B cell (primary cell): Measurements from ENCODE around the gene TBC1D22A. TPM values are rescaled to one million over a fixed set of nuclear protein-coding genes. Genes with fewer than 3 reads are reported as not detected.

Source experiments
- ATAC-seq: fragments of 200-7000 bp; cut with Tn5 transposase; one replicate; pipeline ENCODE4 v1.10.0; 2021; ENCODE audit warnings: low read depth, mild to moderate bottlenecking, moderate number of reproducible peaks, moderate library complexity
- CTCF ChIA-PET: fragments of 350-600 bp; sonication (Branson Sonifier 250); formaldehyde crosslinking; loops from one replicate; lab custom pipeline; 2021; ENCODE audit warnings: antibody characterized with exemption, inconsistent platforms; lab: Charles Lee
- POLR2A ChIA-PET: fragments of 350-600 bp; sonication (Branson Sonifier 250); formaldehyde crosslinking; loops from one replicate; lab custom pipeline; 2021; ENCODE audit warnings: antibody characterized with exemption; lab: Charles Lee
- DNase-seq: peaks from one replicate; pipeline ENCODE4 v3.0.0; 2013
- H2AFZ ChIP-seq: 2 replicates; pipeline ENCODE4 v1.6.1; 2012; ENCODE audit warnings: mild to moderate bottlenecking, low read depth, low read length; ENCODE audit not compliant: insufficient read depth, poor library complexity, severe bottlenecking
- H3K27ac ChIP-seq, 2 donors: 1 replicate in 1 of 2; 2 replicates in 1 of 2; pipeline ENCODE4 v1.5.1; 2012 to 2013; ENCODE audit warnings: low read length in 2 of 2, mild to moderate bottlenecking in 2 of 2, moderate library complexity in 1 of 2
- H3K27me3 ChIP-seq, 4 experiments: fragments of 200-600 bp in 1 of 4; sonication (generic) in 1 of 4; replicated peaks in 1 of 4; 1 replicate in 2 of 4; 2 replicates in 2 of 4; pipeline versions ENCODE4 v1.6.1 to v1.7.0; 2013 to 2016; ENCODE audit warnings: low read length in 3 of 4, mild to moderate bottlenecking in 2 of 4, mixed read lengths in 1 of 4, moderate library complexity in 1 of 4; ENCODE audit not compliant: insufficient read depth in 4 of 4, control insufficient read depth in 3 of 4; ENCODE audit errors: control extremely low read depth in 1 of 4
- H3K36me3 ChIP-seq, 2 experiments: replicated peaks in 1 of 2; 1 replicate in 1 of 2; 2 replicates in 1 of 2; pipeline versions ENCODE4 v1.6.1 to v1.7.1; 2013; ENCODE audit warnings: low read length in 1 of 2; ENCODE audit not compliant: insufficient read depth in 2 of 2, control insufficient read depth in 1 of 2; ENCODE audit errors: control extremely low read depth in 1 of 2, extremely low read depth in 1 of 2
- H3K4me1 ChIP-seq, 2 donors: fragments of 200-600 bp in 1 of 2; sonication (generic) in 1 of 2; 1 replicate in 1 of 2; 2 replicates in 1 of 2; pipeline versions ENCODE4 v1.5.1 to v1.6.1; 2013 to 2017; ENCODE audit warnings: low read length in 2 of 2; ENCODE audit not compliant: control insufficient read depth in 2 of 2, insufficient read depth in 2 of 2
- H3K4me2 ChIP-seq: replicated peaks from 2 replicates; pipeline ENCODE3; 2012; ENCODE audit warnings: mild to moderate bottlenecking, low read depth, low read length; ENCODE audit not compliant: poor library complexity, severe bottlenecking
- H3K4me3 ChIP-seq, 5 experiments: fragments of 200-600 bp in 1 of 5; sonication (generic) in 1 of 5; 1 replicate in 3 of 5; 2 replicates in 2 of 5; pipeline versions ENCODE4 v1.5.1 to v1.7.0; 2011 to 2016; ENCODE audit warnings: low read length in 4 of 5, mild to moderate bottlenecking in 4 of 5, low read depth in 2 of 5, control low read depth in 1 of 5, moderate library complexity in 1 of 5; ENCODE audit not compliant: insufficient read depth in 1 of 5; ENCODE audit errors: control extremely low read depth in 1 of 5, extremely low read depth in 1 of 5
- H3K79me2 ChIP-seq: fragments of 200-600 bp; sonication (generic); one replicate; pipeline ENCODE4 v1.6.0; 2016; ENCODE audit warnings: low read length; ENCODE audit not compliant: control insufficient read depth, insufficient read depth
- H3K9ac ChIP-seq: fragments of 200-600 bp; sonication (generic); 2 replicates; pipeline ENCODE4 v1.6.1; 2017; ENCODE audit warnings: mild to moderate bottlenecking, low read length, moderate library complexity
- H3K9me3 ChIP-seq, 3 donors: one replicate each; pipeline versions ENCODE4 v1.6.1 to v1.7.1; 2013; ENCODE audit warnings: low read length in 2 of 3; ENCODE audit not compliant: control insufficient read depth in 2 of 3, insufficient read depth in 1 of 3; ENCODE audit errors: control extremely low read depth in 1 of 3
- H4K20me1 ChIP-seq: 2 replicates; pipeline ENCODE4 v1.6.0; 2012; ENCODE audit warnings: mild to moderate bottlenecking, low read length; ENCODE audit not compliant: insufficient read depth, control insufficient read depth, poor library complexity, severe bottlenecking
- H3K27ac Mint-ChIP-seq: one replicate; pipeline ENCODE4 v1.8.0; 2021; ENCODE audit warnings: mixed read lengths
- H3K27me3 Mint-ChIP-seq: one replicate; pipeline ENCODE4 v1.8.0; 2021; ENCODE audit warnings: mixed read lengths
- H3K4me1 Mint-ChIP-seq: one replicate; pipeline ENCODE4 v1.8.0; 2021; ENCODE audit warnings: mixed read lengths
- H3K4me3 Mint-ChIP-seq: one replicate; pipeline ENCODE4 v1.8.0; 2021; ENCODE audit warnings: mixed read lengths
- H3K9me3 Mint-ChIP-seq: one replicate; pipeline ENCODE4 v1.8.0; 2022; ENCODE audit warnings: mixed read lengths; ENCODE audit not compliant: insufficient read depth
- CTCF ChIP-seq: fragments of 200-600 bp; IDR thresholded peaks from one replicate; pipeline ENCODE4 v1.8.0; 2022; ENCODE audit warnings: antibody characterized with exemption, mild to moderate bottlenecking
- EZH2 ChIP-seq: IDR thresholded peaks from 2 replicates; pipeline ENCODE4 v1.6.1; 2012; ENCODE audit warnings: borderline replicate concordance, low read depth, mild to moderate bottlenecking, moderate library complexity, low read length; ENCODE audit not compliant: insufficient read depth, poor library complexity, severe bottlenecking
- WGBS: methylation state at CpG from one replicate; pipeline ENCODE4 v1.1.5; 2013; ENCODE audit warnings: missing lambda C conversion rate; ENCODE audit not compliant: insufficient coverage; 5-methylcytosine and 5-hydroxymethylcytosine counted together
- intact Hi-C: fragments of 100-400 bp; cut with micrococcal nuclease; formaldehyde crosslinking; loops from one replicate; pipeline ENCODE4 v1.10.0; 2022
- polyA plus RNA-seq: library from polyadenylated mRNA; depleted of rRNA; stranded (reverse); fragments of >200 nt; gene quantifications from 2 replicates; pipeline ENCODE4 v1.2.3, GENCODE V29; 2012
- total RNA-seq, 2 donors: library from RNA; stranded (reverse); fragments of 120-200 nt in 1 of 2; gene quantifications; 1 replicate in 1 of 2; 2 replicates in 1 of 2; pipeline versions ENCODE4 v1.2.3 to v1.2.4, GENCODE V29; 2013 to 2022

TBC1D22A gene
- total and polyA plus RNA-seq, 2 donors (not counting 1 experiment from before 2014, with no cell fraction given), result 73.8 to 128 TPM

GRCh38 chr22:47130883-47131631, 368.6 kb downstream of the TBC1D22A start:
- peaks cover 9% of the 10 kb centered on the region for H3K79me2 ChIP-seq
- no peaks in the 10 kb centered on the region for H3K4me1 ChIP-seq
- H3K9me3 ChIP-seq, result peaks cover 0 to 4% (median 0%) of the 10 kb centered on the region in 3 donors
- WGBS, result 90% methylated on average over 10 of the region's 16 CpGs
- H3K9me3 Mint-ChIP-seq, result no peaks in the 10 kb centered on the region
- ChIA-PET CTCF (no interaction called here), POLR2A (no interaction called here)
- no peak overlapping the region for H3K27ac Mint-ChIP-seq
- TF ChIP-seq CTCF, result no peak
- no peak for TF ChIP-seq EZH2
- no peak overlapping the region for H3K4me2 ChIP-seq
- H3K36me3 ChIP-seq, result peaks cover 0 to 30% of the 10 kb centered on the region in 2 experiments
- H3K9ac ChIP-seq, result no peak overlapping the region
- H2AFZ ChIP-seq, result no peak overlapping the region
- H3K4me3 ChIP-seq, result no peak overlapping the region
- H3K27me3 ChIP-seq, result no peaks in the 10 kb centered on the region
- H3K4me3 Mint-ChIP-seq, result no peak overlapping the region
- no peak overlapping the region for H3K27ac ChIP-seq
- DNase-seq, result no peak
- no peak for ATAC-seq
- no peaks in the 10 kb centered on the region for H3K27me3 Mint-ChIP-seq
- peaks cover 8% of the 10 kb centered on the region for H3K4me1 Mint-ChIP-seq
- H4K20me1 ChIP-seq, result peaks cover 67% of the 10 kb centered on the region
- intact Hi-C loops, result no loop called here

GRCh38 chr22:47131632-47132427, 369.4 kb downstream of the TBC1D22A start:
- no peaks in the 10 kb centered on the region for H3K9me3 Mint-ChIP-seq
- Histone ChIP-seq H3K79me2 (peaks cover 9% of the 10 kb centered on the region), H3K27me3 (no peaks in the 10 kb centered on the region), H4K20me1 (peaks cover 73% of the 10 kb centered on the region), H2AFZ (no peak overlapping the region), H3K9me3 (peaks cover 0 to 4% (median 0%) of the 10 kb centered on the region in 3 donors), H3K27ac (no peak overlapping the region), H3K4me3 (no peak overlapping the region), H3K4me1 (no peaks in the 10 kb centered on the region), H3K9ac (no peak overlapping the region), H3K4me2 (no peak overlapping the region), H3K36me3 (peaks cover 0 to 31% of the 10 kb centered on the region in 2 experiments)
- 99% methylated on average over 19 of the region's 21 CpGs for WGBS
- TF ChIP-seq EZH2 (no peak), CTCF (no peak)
- ChIA-PET POLR2A (no interaction called here), CTCF (no interaction called here)
- DNase-seq (no peak), ATAC-seq (no peak)
- H3K4me1 Mint-ChIP-seq, result peaks cover 5% of the 10 kb centered on the region
- H3K4me3 Mint-ChIP-seq, result no peak overlapping the region
- H3K27ac Mint-ChIP-seq, result no peak overlapping the region
- no peaks in the 10 kb centered on the region for H3K27me3 Mint-ChIP-seq
- intact Hi-C loops, result no loop called here
